CD4-positive, CD25-positive, alpha-beta regulatory T cell (primary cell): ENCODE data around the gene SLC9C1. TPM values are rescaled to one million over a fixed set of nuclear protein-coding genes. Genes with fewer than 3 reads are reported as not detected.

Experiments
- ATAC-seq, 2 donors: fragments of 150-1000 bp; cut with Tn5 transposase; one replicate each; pipeline ENCODE4 v1.10.0; 2021; ENCODE audit warnings: low read depth in 2 of 2, moderate number of reproducible peaks in 2 of 2, moderate library complexity in 1 of 2
- DNase-seq, 3 donors: peaks; one replicate each; pipeline versions ENCODE4 v3.0.0 to v3.0.0-alpha.2; 2012 to 2022; ENCODE audit warnings: mixed read lengths in 1 of 3
- H3K27ac ChIP-seq: one replicate; pipeline ENCODE4 v1.7.0; 2013; ENCODE audit warnings: mild to moderate bottlenecking, low read length; ENCODE audit not compliant: insufficient read depth, poor library complexity, severe bottlenecking
- H3K27me3 ChIP-seq: one replicate; pipeline ENCODE4 v1.7.0; 2013; ENCODE audit warnings: low read length; ENCODE audit not compliant: control insufficient read depth, insufficient read depth
- H3K36me3 ChIP-seq: one replicate; pipeline ENCODE4 v1.7.0; 2013; ENCODE audit warnings: mild to moderate bottlenecking, low read length, moderate library complexity; ENCODE audit not compliant: control insufficient read depth, insufficient read depth
- H3K4me1 ChIP-seq: 2 replicates; pipeline ENCODE4 v1.7.0; 2013; ENCODE audit warnings: mild to moderate bottlenecking, low read length; ENCODE audit not compliant: insufficient read depth, control insufficient read depth, poor library complexity, severe bottlenecking
- H3K4me3 ChIP-seq: one replicate; pipeline ENCODE4 v1.7.0; 2013; ENCODE audit warnings: low read depth, mild to moderate bottlenecking, low read length, moderate library complexity
- H3K9me3 ChIP-seq, 2 experiments: 1 replicate in 1 of 2; 2 replicates in 1 of 2; pipeline ENCODE4 v1.7.0; 2013; ENCODE audit warnings: low read length in 2 of 2, mild to moderate bottlenecking in 1 of 2, moderate library complexity in 1 of 2; ENCODE audit not compliant: control insufficient read depth in 2 of 2
- H3K27ac Mint-ChIP-seq, 3 donors: one replicate each; pipeline ENCODE4 v1.8.0; 2020 to 2022; ENCODE audit warnings: mild to moderate bottlenecking in 3 of 3, mixed read lengths in 3 of 3, moderate library complexity in 2 of 3
- H3K27me3 Mint-ChIP-seq: one replicate; pipeline ENCODE4 v1.8.0; 2022; ENCODE audit warnings: mild to moderate bottlenecking, mixed read lengths
- H3K36me3 Mint-ChIP-seq: one replicate; pipeline ENCODE4 v1.8.0; 2020; ENCODE audit warnings: mixed read lengths
- H3K4me1 Mint-ChIP-seq, 4 donors: one replicate each; pipeline ENCODE4 v1.8.0; 2020 to 2022; ENCODE audit warnings: mixed read lengths in 4 of 4, mild to moderate bottlenecking in 1 of 4
- H3K4me3 Mint-ChIP-seq, 4 donors: one replicate each; pipeline ENCODE4 v1.8.0; 2020 to 2022; ENCODE audit warnings: mild to moderate bottlenecking in 4 of 4, mixed read lengths in 4 of 4, moderate library complexity in 3 of 4
- H3K9me3 Mint-ChIP-seq, 7 donors: one replicate each; pipeline ENCODE4 v1.8.0; 2020 to 2022; ENCODE audit warnings: mixed read lengths in 7 of 7, mild to moderate bottlenecking in 3 of 7, moderate library complexity in 2 of 7
- polyA plus RNA-seq, 4 donors: library from polyadenylated mRNA; unstranded; fragments of 300-500 nt; fragmentation: Illumina TruSeq; gene quantifications; one replicate each; pipeline ENCODE4 v1.2.3, GENCODE V29; 2021
- total RNA-seq: library from RNA; stranded (reverse); gene quantifications from one replicate; pipeline ENCODE4 v1.2.3, GENCODE V29; 2022

Gene SLC9C1
- total and polyA plus RNA-seq, 5 donors from 2014 or later = not detected

GRCh38 chr3:112140584-112140983 lies 153.4 kb downstream of the SLC9C1 start:
- Mint-ChIP-seq H3K27ac (no peak overlapping the region), H3K36me3 (no peaks in the 10 kb centered on the region), H3K4me1 (peaks cover 9 to 20% (median 15%) of the 10 kb centered on the region in 4 donors), H3K4me3 (no peak overlapping the region), H3K9me3 (peaks cover 0 to 10% (median 1%) of the 10 kb centered on the region in 7 donors), H3K27me3 (peaks cover 4% of the 10 kb centered on the region)
- Histone ChIP-seq H3K9me3 (peaks cover 6 to 8% of the 10 kb centered on the region in 2 experiments), H3K36me3 (no peaks in the 10 kb centered on the region), H3K4me3 (no peak overlapping the region), H3K27ac (no peak overlapping the region), H3K4me1 (peaks cover under 1% of the 10 kb centered on the region), H3K27me3 (no peaks in the 10 kb centered on the region)
- DNase-seq (no peak), ATAC-seq (no peak)

- Histone ChIP-seq H3K4me1 (peaks cover 17% of the 10 kb centered on the region), H3K9me3 (no peaks in the 10 kb centered on the region), H3K36me3 (no peaks in the 10 kb centered on the region), H3K4me3 (no peak overlapping the region), H3K27me3 (no peaks in the 10 kb centered on the region), H3K27ac (no peak overlapping the region)
- Mint-ChIP-seq H3K4me1 (peaks cover 6 to 34% (median 25%) of the 10 kb centered on the region in 4 donors), H3K27me3 (peaks cover 4% of the 10 kb centered on the region), H3K36me3 (no peaks in the 10 kb centered on the region), H3K27ac (no peak overlapping the region), H3K4me3 (no peak overlapping the region), H3K9me3 (peaks cover 0 to 3% (median 0%) of the 10 kb centered on the region in 7 donors)
- no peak for DNase-seq
- ATAC-seq = no peak
These were observed 155.6 kb downstream of the SLC9C1 start for GRCh38 chr3:112138219-112138969.

- Mint-ChIP-seq H3K4me3 (no peak overlapping the region), H3K9me3 (no peaks in the 10 kb centered on the region), H3K27ac (no peak overlapping the region), H3K27me3 (peaks cover 4% of the 10 kb centered on the region), H3K4me1 (peaks cover 9 to 37% (median 27%) of the 10 kb centered on the region in 4 donors), H3K36me3 (no peaks in the 10 kb centered on the region)
- ATAC-seq (no peak), DNase-seq (no peak)
- no peaks in the 10 kb centered on the region for H3K36me3 ChIP-seq
- H3K9me3 ChIP-seq = no peaks in the 10 kb centered on the region
- H3K4me1 ChIP-seq = peaks cover 23% of the 10 kb centered on the region
- H3K27me3 ChIP-seq = no peaks in the 10 kb centered on the region
- H3K27ac ChIP-seq = no peak overlapping the region
- H3K4me3 ChIP-seq = no peak overlapping the region
These were observed 156.2 kb downstream of the SLC9C1 start for GRCh38 chr3:112137781-112138180.

- Mint-ChIP-seq H3K4me1 (peaks cover 10 to 43% (median 32%) of the 10 kb centered on the region in 4 donors), H3K36me3 (no peaks in the 10 kb centered on the region), H3K27me3 (peaks cover 4% of the 10 kb centered on the region), H3K9me3 (no peaks in the 10 kb centered on the region), H3K4me3 (no peak overlapping the region), H3K27ac (peak overlapping the region in 1 of 3 donors; percentile 34)
- peak in 2 of 3 donors; percentile 33 to 52 for DNase-seq
- no peaks in the 10 kb centered on the region for H3K27me3 ChIP-seq
- peaks cover 24% of the 10 kb centered on the region for H3K4me1 ChIP-seq
- H3K27ac ChIP-seq = no peak overlapping the region
- no peaks in the 10 kb centered on the region for H3K36me3 ChIP-seq
- no peaks in the 10 kb centered on the region for H3K9me3 ChIP-seq
- ATAC-seq = peak in 1 of 2 donors; percentile 29
- H3K4me3 ChIP-seq = no peak overlapping the region
These were observed 156.9 kb downstream of the SLC9C1 start for GRCh38 chr3:112136959-112137693.

- Histone ChIP-seq H3K4me1 (peaks cover 24% of the 10 kb centered on the region), H3K36me3 (no peaks in the 10 kb centered on the region), H3K27ac (no peak overlapping the region), H3K9me3 (no peaks in the 10 kb centered on the region), H3K27me3 (no peaks in the 10 kb centered on the region), H3K4me3 (no peak overlapping the region)
- H3K27ac Mint-ChIP-seq = no peak overlapping the region
- DNase-seq (no peak), ATAC-seq (no peak)
- peaks cover 4% of the 10 kb centered on the region for H3K27me3 Mint-ChIP-seq
- H3K9me3 Mint-ChIP-seq = no peaks in the 10 kb centered on the region
- no peaks in the 10 kb centered on the region for H3K36me3 Mint-ChIP-seq
- peaks cover 10 to 49% (median 34%) of the 10 kb centered on the region in 4 donors for H3K4me1 Mint-ChIP-seq
- no peak overlapping the region for H3K4me3 Mint-ChIP-seq
These were observed 158.0 kb downstream of the SLC9C1 start for GRCh38 chr3:112136046-112136445.

- peaks cover 10 to 62% (median 44%) of the 10 kb centered on the region in 4 donors for H3K4me1 Mint-ChIP-seq
- Histone ChIP-seq H3K27ac (peak overlapping the region; percentile 69), H3K4me1 (peaks cover 33% of the 10 kb centered on the region), H3K27me3 (no peaks in the 10 kb centered on the region), H3K4me3 (peak overlapping the region; percentile 46), H3K36me3 (no peaks in the 10 kb centered on the region), H3K9me3 (no peaks in the 10 kb centered on the region)
- no peaks in the 10 kb centered on the region for H3K27me3 Mint-ChIP-seq
- DNase-seq (peak in 2 of 3 donors; percentile 32 to 38), ATAC-seq (peak in 1 of 2 donors; percentile 12)
- H3K9me3 Mint-ChIP-seq = no peaks in the 10 kb centered on the region
- peak overlapping the region; percentile 90 to 94 (median 92) for H3K27ac Mint-ChIP-seq
- H3K4me3 Mint-ChIP-seq = peak overlapping the region in 3 of 4 donors; percentile 4 to 33 (median 24)
- no peaks in the 10 kb centered on the region for H3K36me3 Mint-ChIP-seq
These were observed 159.5 kb downstream of the SLC9C1 start for GRCh38 chr3:112134335-112135124.

GRCh38 chr3:112133626-112134334 lies 160.2 kb downstream of the SLC9C1 start:
- no peaks in the 10 kb centered on the region for H3K36me3 Mint-ChIP-seq

More at GRCh38 chr3:112133626-112134334, 160.2 kb downstream of the SLC9C1 start:
- peaks cover 15 to 69% (median 51%) of the 10 kb centered on the region in 4 donors for H3K4me1 Mint-ChIP-seq
- H3K9me3 ChIP-seq = no peaks in the 10 kb centered on the region
- no peaks in the 10 kb centered on the region for H3K27me3 Mint-ChIP-seq
- peak overlapping the region; percentile 69 for H3K27ac ChIP-seq
- peak overlapping the region; percentile 65 for H3K4me3 ChIP-seq
- H3K4me1 ChIP-seq = peaks cover 41% of the 10 kb centered on the region
- peak overlapping the region; percentile 90 to 94 (median 92) for H3K27ac Mint-ChIP-seq
- ATAC-seq (no peak), DNase-seq (no peak)
- no peaks in the 10 kb centered on the region for H3K36me3 ChIP-seq
- no peaks in the 10 kb centered on the region for H3K9me3 Mint-ChIP-seq
- H3K4me3 Mint-ChIP-seq = peak overlapping the region in 3 of 4 donors; percentile 85 to 92 (median 89)
- no peaks in the 10 kb centered on the region for H3K27me3 ChIP-seq
